Astrocyte (in vitro differentiated cells and primary cell): ENCODE measurements around the gene LARGE1. TPM values are rescaled to one million over a fixed set of nuclear protein-coding genes. Genes with fewer than 3 reads are reported as not detected.

Experiments
- DNase-seq: peaks from one replicate; pipeline ENCODE4 v3.0.0-alpha.2; 2010; ENCODE audit warnings: low read depth
- FAIRE-seq: peaks from 2 replicates; lab custom pipeline; 2011; peaks lifted over from hg19 to GRCh38; lab: Jason Lieb, UNC
- H2AFZ ChIP-seq: 2 replicates; pipeline ENCODE4 v1.6.0; 2012; ENCODE audit warnings: low read depth, low read length, inconsistent platforms
- H3K27ac ChIP-seq: 2 replicates; pipeline ENCODE4 v1.5.1; 2011; ENCODE audit warnings: low read depth, low read length, inconsistent platforms
- H3K27me3 ChIP-seq: 2 replicates; pipeline ENCODE4 v1.6.0; 2011; ENCODE audit warnings: low read length, inconsistent platforms; ENCODE audit not compliant: insufficient read depth
- H3K36me3 ChIP-seq: 2 replicates; pipeline ENCODE4 v1.5.1; 2011; ENCODE audit warnings: low read length, inconsistent platforms; ENCODE audit not compliant: insufficient read depth
- H3K4me1 ChIP-seq: 2 replicates; pipeline ENCODE4 v1.5.1; 2011; ENCODE audit warnings: low read length, inconsistent platforms; ENCODE audit not compliant: insufficient read depth
- H3K4me2 ChIP-seq: 2 replicates; pipeline ENCODE4 v1.6.0; 2012; ENCODE audit warnings: low read length, inconsistent platforms
- H3K4me3 ChIP-seq: 2 replicates; pipeline ENCODE4 v1.5.1; 2011; ENCODE audit warnings: low read depth, mild to moderate bottlenecking, low read length, inconsistent platforms; ENCODE audit not compliant: insufficient read depth
- H3K79me2 ChIP-seq: 2 replicates; pipeline ENCODE4 v1.6.0; 2012; ENCODE audit warnings: mild to moderate bottlenecking, low read length, inconsistent platforms; ENCODE audit not compliant: insufficient read depth
- H3K9ac ChIP-seq: 2 replicates; pipeline ENCODE4 v1.6.0; 2012; ENCODE audit warnings: mild to moderate bottlenecking, low read length, inconsistent platforms
- H3K9me3 ChIP-seq: 2 replicates; pipeline ENCODE4 v1.5.1; 2012; ENCODE audit warnings: low read depth, mild to moderate bottlenecking, low read length, inconsistent platforms; ENCODE audit not compliant: insufficient read depth
- H4K20me1 ChIP-seq: 2 replicates; pipeline ENCODE4 v1.6.0; 2012; ENCODE audit warnings: low read length, inconsistent platforms; ENCODE audit not compliant: insufficient read depth
- H3K27ac Mint-ChIP-seq: one replicate; pipeline ENCODE4 v1.8.0; 2021; ENCODE audit warnings: mild to moderate bottlenecking, mixed read lengths; ENCODE audit not compliant: unreplicated experiment
- H3K27me3 Mint-ChIP-seq: one replicate; pipeline ENCODE4 v1.8.0; 2021; ENCODE audit warnings: low read depth, mixed read lengths; ENCODE audit not compliant: unreplicated experiment
- H3K36me3 Mint-ChIP-seq: one replicate; pipeline ENCODE4 v1.8.0; 2021; ENCODE audit warnings: low read depth, mixed read lengths; ENCODE audit not compliant: unreplicated experiment
- H3K4me1 Mint-ChIP-seq: one replicate; pipeline ENCODE4 v1.8.0; 2021; ENCODE audit warnings: low read depth, mixed read lengths; ENCODE audit not compliant: unreplicated experiment
- H3K4me3 Mint-ChIP-seq: one replicate; pipeline ENCODE4 v1.8.0; 2021; ENCODE audit warnings: mild to moderate bottlenecking, moderate library complexity, mixed read lengths; ENCODE audit not compliant: unreplicated experiment
- H3K9me3 Mint-ChIP-seq: one replicate; pipeline ENCODE4 v1.8.0; 2021; ENCODE audit warnings: mild to moderate bottlenecking, mixed read lengths; ENCODE audit not compliant: unreplicated experiment
- EZH2 ChIP-seq: IDR thresholded peaks from 2 replicates; pipeline ENCODE4 v1.6.1; 2012; ENCODE audit warnings: mild to moderate bottlenecking, low read length, inconsistent platforms; ENCODE audit not compliant: insufficient read depth
- total RNA-seq: library from RNA; stranded (reverse); gene quantifications from 2 replicates; pipeline ENCODE4 v1.2.1, GENCODE V29; 2021
- TF ChIP-seq, protein P1 (sequence below): IDR thresholded peaks from 2 replicates; pipeline ENCODE4 v1.5.1; 2011; ENCODE audit warnings: low read depth, mild to moderate bottlenecking, inconsistent platforms, low read length, moderate library complexity; ENCODE audit not compliant: insufficient read depth

LARGE1 gene
- total RNA-seq, 1 donor from 2014 or later, result 92.6 TPM

- Mint-ChIP-seq H3K4me1 (peaks cover 18% of the 10 kb centered on the region), H3K27me3 (no peaks in the 10 kb centered on the region), H3K4me3 (no peak overlapping the region), H3K36me3 (peaks cover 20% of the 10 kb centered on the region), H3K9me3 (peaks cover 7% of the 10 kb centered on the region), H3K27ac (no peak overlapping the region)
- no peak for FAIRE-seq
- Histone ChIP-seq H4K20me1 (no peaks in the 10 kb centered on the region), H3K27ac (no peak overlapping the region), H2AFZ (no peak overlapping the region), H3K27me3 (no peaks in the 10 kb centered on the region), H3K9me3 (no peaks in the 10 kb centered on the region), H3K4me1 (peaks cover 5% of the 10 kb centered on the region), H3K79me2 (no peaks in the 10 kb centered on the region), H3K4me2 (no peak overlapping the region), H3K36me3 (no peaks in the 10 kb centered on the region), H3K9ac (no peak overlapping the region), H3K4me3 (no peak overlapping the region)
- DNase-seq, result no peak
- no peak for TF ChIP-seq EZH2
- TF ChIP-seq, protein P1, sequence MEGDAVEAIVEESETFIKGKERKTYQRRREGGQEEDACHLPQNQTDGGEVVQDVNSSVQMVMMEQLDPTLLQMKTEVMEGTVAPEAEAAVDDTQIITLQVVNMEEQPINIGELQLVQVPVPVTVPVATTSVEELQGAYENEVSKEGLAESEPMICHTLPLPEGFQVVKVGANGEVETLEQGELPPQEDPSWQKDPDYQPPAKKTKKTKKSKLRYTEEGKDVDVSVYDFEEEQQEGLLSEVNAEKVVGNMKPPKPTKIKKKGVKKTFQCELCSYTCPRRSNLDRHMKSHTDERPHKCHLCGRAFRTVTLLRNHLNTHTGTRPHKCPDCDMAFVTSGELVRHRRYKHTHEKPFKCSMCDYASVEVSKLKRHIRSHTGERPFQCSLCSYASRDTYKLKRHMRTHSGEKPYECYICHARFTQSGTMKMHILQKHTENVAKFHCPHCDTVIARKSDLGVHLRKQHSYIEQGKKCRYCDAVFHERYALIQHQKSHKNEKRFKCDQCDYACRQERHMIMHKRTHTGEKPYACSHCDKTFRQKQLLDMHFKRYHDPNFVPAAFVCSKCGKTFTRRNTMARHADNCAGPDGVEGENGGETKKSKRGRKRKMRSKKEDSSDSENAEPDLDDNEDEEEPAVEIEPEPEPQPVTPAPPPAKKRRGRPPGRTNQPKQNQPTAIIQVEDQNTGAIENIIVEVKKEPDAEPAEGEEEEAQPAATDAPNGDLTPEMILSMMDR, result no peak
These were observed 569.3 kb downstream of the LARGE1 start for GRCh38 chr22:33350961-33351360.

DNA sequence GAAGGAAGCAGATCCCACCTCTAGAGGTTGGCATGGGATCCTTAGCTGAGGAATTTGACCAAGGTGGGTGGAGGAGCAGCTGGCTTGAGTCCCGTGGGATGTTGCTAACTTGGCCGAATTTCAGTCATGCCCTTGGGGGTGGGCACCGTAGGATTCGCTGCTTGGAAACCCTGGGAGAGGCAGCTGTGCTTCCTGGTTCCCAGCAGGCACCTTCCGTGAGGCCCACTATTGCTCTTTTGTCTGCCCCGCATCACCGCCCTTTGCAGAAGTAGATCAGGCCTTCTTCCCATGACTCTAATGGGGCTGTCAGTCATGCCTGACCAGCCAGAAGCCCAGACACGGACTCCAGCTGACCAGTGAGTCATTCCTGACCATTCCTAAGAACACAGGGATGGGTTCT, 569.8 kb downstream of the LARGE1 start:
- Histone ChIP-seq H3K4me1 (peaks cover 5% of the 10 kb centered on the region), H4K20me1 (no peaks in the 10 kb centered on the region), H3K27me3 (no peaks in the 10 kb centered on the region), H3K9ac (no peak overlapping the region), H3K27ac (no peak overlapping the region), H2AFZ (no peak overlapping the region), H3K36me3 (no peaks in the 10 kb centered on the region), H3K4me3 (no peak overlapping the region), H3K9me3 (no peaks in the 10 kb centered on the region), H3K4me2 (no peak overlapping the region), H3K79me2 (no peaks in the 10 kb centered on the region)
- H3K36me3 Mint-ChIP-seq, result peaks cover 20% of the 10 kb centered on the region
- no peak for TF ChIP-seq EZH2
- TF ChIP-seq, protein P1, result no peak
- H3K4me3 Mint-ChIP-seq, result no peak overlapping the region
- peaks cover 7% of the 10 kb centered on the region for H3K9me3 Mint-ChIP-seq
- H3K4me1 Mint-ChIP-seq, result peaks cover 18% of the 10 kb centered on the region
- no peak for DNase-seq
- no peaks in the 10 kb centered on the region for H3K27me3 Mint-ChIP-seq
- no peak overlapping the region for H3K27ac Mint-ChIP-seq
- no peak for FAIRE-seq

GRCh38 chr22:33347002-33347401, 573.3 kb downstream of the LARGE1 start:
- FAIRE-seq (no peak), DNase-seq (no peak)
- Mint-ChIP-seq H3K4me1 (peaks cover 13% of the 10 kb centered on the region), H3K27ac (no peak overlapping the region), H3K9me3 (peaks cover 7% of the 10 kb centered on the region), H3K36me3 (peaks cover 22% of the 10 kb centered on the region), H3K27me3 (no peaks in the 10 kb centered on the region), H3K4me3 (no peak overlapping the region)
- TF ChIP-seq EZH2, result no peak
- TF ChIP-seq, protein P1, result no peak
- H4K20me1 ChIP-seq, result no peaks in the 10 kb centered on the region
- H3K4me3 ChIP-seq, result no peak overlapping the region
- no peak overlapping the region for H2AFZ ChIP-seq
- no peaks in the 10 kb centered on the region for H3K79me2 ChIP-seq
- H3K36me3 ChIP-seq, result no peaks in the 10 kb centered on the region
- no peaks in the 10 kb centered on the region for H3K9me3 ChIP-seq
- H3K27me3 ChIP-seq, result no peaks in the 10 kb centered on the region
- no peak overlapping the region for H3K27ac ChIP-seq
- H3K4me1 ChIP-seq, result no peaks in the 10 kb centered on the region
- no peak overlapping the region for H3K4me2 ChIP-seq
- H3K9ac ChIP-seq, result no peak overlapping the region
